Osteocyte (in vitro differentiated cells): Measurements from ENCODE around the gene PLRG1. TPM values are rescaled to one million over a fixed set of nuclear protein-coding genes. Genes with fewer than 3 reads are reported as not detected.
"Not testable (repeated sequence)": the region's sequence is repeated elsewhere in the genome, so short reads cannot be mapped to it uniquely, and the experiment has no call there.

ENCODE experiments used
- DNase-seq: peaks from one replicate; pipeline ENCODE4 v3.0.0; 2021; ENCODE audit warnings: mixed read lengths; ENCODE audit not compliant: unreplicated experiment; ENCODE audit errors: extremely low spot score
- H3K27ac Mint-ChIP-seq: one replicate; pipeline ENCODE4 v1.8.0; 2021; ENCODE audit warnings: mild to moderate bottlenecking, mixed read lengths; ENCODE audit not compliant: unreplicated experiment
- H3K27me3 Mint-ChIP-seq: one replicate; pipeline ENCODE4 v1.8.0; 2021; ENCODE audit warnings: mixed read lengths; ENCODE audit not compliant: unreplicated experiment
- H3K36me3 Mint-ChIP-seq: one replicate; pipeline ENCODE4 v1.8.0; 2021; ENCODE audit warnings: mixed read lengths; ENCODE audit not compliant: unreplicated experiment
- H3K4me1 Mint-ChIP-seq: one replicate; pipeline ENCODE4 v1.8.0; 2021; ENCODE audit warnings: mixed read lengths; ENCODE audit not compliant: unreplicated experiment
- H3K4me3 Mint-ChIP-seq: one replicate; pipeline ENCODE4 v1.8.0; 2021; ENCODE audit warnings: mild to moderate bottlenecking, moderate library complexity, mixed read lengths; ENCODE audit not compliant: unreplicated experiment
- H3K9me3 Mint-ChIP-seq: one replicate; pipeline ENCODE4 v1.8.0; 2021; ENCODE audit warnings: mixed read lengths; ENCODE audit not compliant: unreplicated experiment
- CTCF ChIP-seq: fragments of 200-600 bp; sonication (generic); IDR thresholded peaks from 2 replicates; pipeline ENCODE4 v1.5.0; 2021; ENCODE audit warnings: antibody characterized with exemption, mild to moderate bottlenecking, moderate library complexity
- long read RNA-seq: library from polyadenylated mRNA; unstranded; transcript quantifications from one replicate; pipeline ENCODE4 v2.0.0, GENCODE V29; 2021
- total RNA-seq: library from RNA; stranded (reverse); gene quantifications from 2 replicates; pipeline ENCODE4 v1.2.1, GENCODE V29; 2021

The PLRG1 gene
- 79.3 and 82.1 TPM in 2 replicates for total RNA-seq
- long read RNA-seq, transcript PLRG1-202 (15 exons, 3,351 nt) = major isoform, 539 of 620 reads
- long read RNA-seq, transcript PLRG1-201 (15 exons, 1,673 nt) = minor isoform, 17 of 620 reads
- long read RNA-seq, partial matches to known transcripts = 28 of 620 reads
- long read RNA-seq, other reads (novel, unspliced or antisense) = 36 of 620 reads

- peak; percentile 99 for DNase-seq
- peak within 1 kb of the TSS; percentile 96 for H3K4me3 Mint-ChIP-seq
- no peaks in the 10 kb centered on the region for H3K9me3 Mint-ChIP-seq
- H3K4me1 Mint-ChIP-seq = peaks cover 15% of the 10 kb centered on the region
- peak within 1 kb of the TSS; percentile 96 for H3K27ac Mint-ChIP-seq
- peak; percentile 23 for TF ChIP-seq CTCF
- peaks cover 9% of the 10 kb centered on the region for H3K36me3 Mint-ChIP-seq
- peaks cover 3% of the 10 kb centered on the region for H3K27me3 Mint-ChIP-seq
Observed at GRCh38 chr4:154549894-154550790, at the start of gene PLRG1. PLRG1 (minus strand) TSS chr4:154550400; CDS start chr4:154550308, 92 bp downstream.

GRCh38 chr4:154597798-154598774 is 47.9 kb upstream of the PLRG1 start:
- no peak for DNase-seq
- no peak for TF ChIP-seq CTCF

GRCh38 chr4:154597281-154597680 is 47.1 kb upstream of the PLRG1 start:
- not testable (repeated sequence) for H3K36me3 Mint-ChIP-seq, DNase-seq, H3K4me1 Mint-ChIP-seq, H3K4me3 Mint-ChIP-seq, H3K27me3 Mint-ChIP-seq, H3K27ac Mint-ChIP-seq, H3K9me3 Mint-ChIP-seq

More at GRCh38 chr4:154597798-154598774, 47.9 kb upstream of the PLRG1 start:
- Mint-ChIP-seq H3K36me3 (no peaks in the 10 kb centered on the region), H3K27me3 (peaks cover 3% of the 10 kb centered on the region), H3K9me3 (no peaks in the 10 kb centered on the region), H3K4me1 (no peaks in the 10 kb centered on the region), H3K27ac (no peak overlapping the region), H3K4me3 (no peak overlapping the region)

GRCh38 chr4:154595807-154596206 is 45.6 kb upstream of the PLRG1 start:
- no peak for DNase-seq
- Mint-ChIP-seq H3K4me1 (no peaks in the 10 kb centered on the region), H3K27ac (peak overlapping the region; percentile 13), H3K27me3 (no peaks in the 10 kb centered on the region), H3K4me3 (no peak overlapping the region), H3K36me3 (no peaks in the 10 kb centered on the region), H3K9me3 (no peaks in the 10 kb centered on the region)
- no peak for TF ChIP-seq CTCF

GRCh38 chr4:154594343-154594742 is 44.1 kb upstream of the PLRG1 start:
- not testable (repeated sequence) for H3K9me3 Mint-ChIP-seq, H3K4me3 Mint-ChIP-seq, H3K4me1 Mint-ChIP-seq, DNase-seq, H3K27ac Mint-ChIP-seq, H3K36me3 Mint-ChIP-seq
- H3K27me3 Mint-ChIP-seq = peaks cover 10% of the 10 kb centered on the region
